SK-N-SH (cell line): ENCODE measurements around the gene AK4. TPM values are rescaled to one million over a fixed set of nuclear protein-coding genes. Genes with fewer than 3 reads are reported as not detected.

Experiments
- CTCF ChIA-PET: fragments of 300-600, 350-600 bp; formaldehyde crosslinking; extraction: SDS; loops from one replicate; lab custom pipeline; 2021; lab: Yijun Ruan, JAX
- POLR2A ChIA-PET: fragments of 350-600 bp; sonication (Branson Sonifier 250); formaldehyde crosslinking; extraction: SDS; loops from one replicate; lab custom pipeline; 2020; ENCODE audit warnings: antibody characterized with exemption, inconsistent platforms; lab: Yijun Ruan, JAX
- DNase-seq: peaks from one replicate; pipeline ENCODE4 v3.0.0; 2012
- H2AFZ ChIP-seq: fragments of 200-600 bp; sonication (generic); 2 replicates; pipeline ENCODE4 v1.8.1; 2016; ENCODE audit warnings: antibody characterized with exemption, mild to moderate bottlenecking, low read depth
- H3F3A ChIP-seq: fragments of 200-600 bp; sonication (generic); replicated peaks from 2 replicates; pipeline ENCODE3; 2016; ENCODE audit warnings: antibody characterized with exemption, mild to moderate bottlenecking; ENCODE audit not compliant: insufficient read depth
- H3K27ac ChIP-seq, 2 experiments: fragments of 200-500 bp in 1 of 2; fragments of 200-600 bp in 1 of 2; sonication (Bioruptor generic) in 1 of 2; sonication (generic), shearing (Covaris generic) in 1 of 2; 2 replicates each; pipeline versions ENCODE4 v1.5.1 to v1.6.1; 2014 to 2016; ENCODE audit warnings: low read depth in 2 of 2, inconsistent platforms in 1 of 2, low read length in 1 of 2, mild to moderate bottlenecking in 1 of 2, mixed read lengths in 1 of 2
- H3K27me3 ChIP-seq: fragments of 200-600 bp; sonication (generic), shearing (Covaris generic); 2 replicates; pipeline ENCODE4 v1.6.1; 2016; ENCODE audit warnings: mixed run types; ENCODE audit not compliant: insufficient read depth
- H3K36me3 ChIP-seq, 2 experiments: fragments of 200-500 bp in 1 of 2; fragments of 200-600 bp in 1 of 2; sonication (Bioruptor generic) in 1 of 2; sonication (generic) in 1 of 2; replicated peaks in 1 of 2; 2 replicates each; pipeline versions ENCODE3 to v1.5.1; 2014 to 2016; ENCODE audit warnings: low read length in 1 of 2, mild to moderate bottlenecking in 1 of 2; ENCODE audit not compliant: insufficient read depth in 2 of 2, control insufficient read depth in 1 of 2
- H3K4me1 ChIP-seq, 2 experiments: fragments of 200-500 bp in 1 of 2; fragments of 200-600 bp in 1 of 2; sonication (Bioruptor generic) in 1 of 2; sonication (generic), shearing (Covaris generic) in 1 of 2; 2 replicates each; pipeline versions ENCODE4 v1.5.1 to v1.6.1; 2014 to 2016; ENCODE audit warnings: low read depth in 1 of 2, low read length in 1 of 2, mixed run types in 1 of 2; ENCODE audit not compliant: insufficient read depth in 2 of 2, control insufficient read depth in 1 of 2
- H3K4me2 ChIP-seq: fragments of 200-600 bp; sonication (generic), shearing (Covaris generic); 2 replicates; pipeline ENCODE4 v1.6.1; 2017; ENCODE audit warnings: mixed run types
- H3K4me3 ChIP-seq, 2 experiments: fragments of 200-500 bp in 1 of 2; fragments of 200-600 bp in 1 of 2; sonication (Bioruptor generic) in 1 of 2; sonication (generic), shearing (Covaris generic) in 1 of 2; 2 replicates each; pipeline versions ENCODE4 v1.5.1 to v1.8.1; 2014 to 2016; ENCODE audit warnings: low read depth in 2 of 2, inconsistent platforms in 1 of 2, low read length in 1 of 2, mild to moderate bottlenecking in 1 of 2, mixed read lengths in 1 of 2, moderate library complexity in 1 of 2
- H3K79me2 ChIP-seq: fragments of 200-600 bp; sonication (generic); 2 replicates; pipeline ENCODE4 v1.8.1; 2017; ENCODE audit warnings: mild to moderate bottlenecking; ENCODE audit not compliant: insufficient read depth
- H3K9ac ChIP-seq: fragments of 200-600 bp; sonication (generic); 2 replicates; pipeline ENCODE4 v1.6.1; 2017; ENCODE audit warnings: mixed run types
- H3K9me2 ChIP-seq: fragments of 200-600 bp; sonication (generic); 2 replicates; pipeline ENCODE4 v1.6.1; 2017; ENCODE audit warnings: mixed run types
- H3K9me3 ChIP-seq: fragments of 200-600 bp; sonication (generic); 2 replicates; pipeline ENCODE4 v1.6.1; 2017; ENCODE audit warnings: mixed run types, mild to moderate bottlenecking, moderate library complexity
- H4K20me1 ChIP-seq: fragments of 200-600 bp; sonication (generic); 2 replicates; pipeline ENCODE4 v1.6.1; 2017; ENCODE audit warnings: mild to moderate bottlenecking, mixed run types; ENCODE audit not compliant: insufficient read depth
- CHD2 ChIP-seq: fragments of 150-350 bp; IDR thresholded peaks from 2 replicates; pipeline ENCODE4 v1.6.1; 2018; ENCODE audit warnings: low read length; ENCODE audit not compliant: partially characterized antibody
- CTCF ChIP-seq: fragments of 200-600 bp; sonication (generic); IDR thresholded peaks from 2 replicates; pipeline ENCODE4 v1.6.1; 2017; ENCODE audit warnings: antibody characterized with exemption, mild to moderate bottlenecking, moderate library complexity
- FOXM1 ChIP-seq: IDR thresholded peaks from 2 replicates; pipeline ENCODE4 v1.4.0; 2012; ENCODE audit warnings: low read depth, mild to moderate bottlenecking
- GABPA ChIP-seq: IDR thresholded peaks from 2 replicates; pipeline ENCODE4 v1.4.0; 2012; ENCODE audit warnings: low read depth, mild to moderate bottlenecking
- GATA2 ChIP-seq: sonication (generic); formaldehyde crosslinking; IDR thresholded peaks from 2 replicates; pipeline ENCODE4 v1.5.0; 2020; ENCODE audit warnings: mild to moderate bottlenecking, missing genetic modification reagents
- IRF3 ChIP-seq: fragments of 150-350 bp; IDR thresholded peaks from 2 replicates; pipeline ENCODE4 v1.6.1; 2016; ENCODE audit warnings: mild to moderate bottlenecking, low read depth, low read length
- NRF1 ChIP-seq: IDR thresholded peaks from 2 replicates; pipeline ENCODE4 v1.6.1; 2012; ENCODE audit warnings: low read depth, mild to moderate bottlenecking, low read length
- PBX3 ChIP-seq: IDR thresholded peaks from 2 replicates; pipeline ENCODE4; 2012
- RAD21 ChIP-seq: IDR thresholded peaks from 2 replicates; pipeline ENCODE4 v1.6.1; 2012; ENCODE audit warnings: mild to moderate bottlenecking, low read length
- RCOR1 ChIP-seq: fragments of 150-350 bp; IDR thresholded peaks from 2 replicates; pipeline ENCODE4 v1.6.1; 2017; ENCODE audit warnings: antibody characterized with exemption, low read length
- REST ChIP-seq: IDR thresholded peaks from 2 replicates; pipeline ENCODE4 v1.6.1; 2012; ENCODE audit warnings: mild to moderate bottlenecking, low read depth, low read length, moderate library complexity
- SMC3 ChIP-seq: IDR thresholded peaks from 2 replicates; pipeline ENCODE4 v1.6.1; 2012; ENCODE audit warnings: low read depth, low read length, improper control_type of control experiment
- TAF1 ChIP-seq: IDR thresholded peaks from 2 replicates; pipeline ENCODE4 v1.6.1; 2012; ENCODE audit warnings: low read depth, mild to moderate bottlenecking, low read length, moderate library complexity, borderline replicate concordance
- TCF12 ChIP-seq: IDR thresholded peaks from 2 replicates; pipeline ENCODE4 v1.4.0; 2012
- USF1 ChIP-seq: IDR thresholded peaks from 2 replicates; pipeline ENCODE4 v1.4.0; 2012; ENCODE audit warnings: low read depth, borderline replicate concordance
- YY1 ChIP-seq: IDR thresholded peaks from 2 replicates; pipeline ENCODE4 v1.4.0; 2012; ENCODE audit warnings: low read depth, mild to moderate bottlenecking
- WGBS: methylation state at CpG from one replicate; pipeline ENCODE4 v1.1.6; 2017; ENCODE audit warnings: low lambda C conversion rate; 5-methylcytosine and 5-hydroxymethylcytosine counted together
- polyA plus RNA-seq, 3 experiments: library from polyadenylated mRNA; depleted of rRNA; stranded (reverse); fragments of >200 nt; gene quantifications; 2 replicates each; pipeline ENCODE4 v1.2.3, GENCODE V29; 2012

AK4 gene
- polyA plus RNA-seq, 1 of the 3 experiments (the other 2 are of a cell fraction): 6.4 TPM

GRCh38 chr1:65165269-65165993 is 17.4 kb downstream of the AK4 start (continued):
- TF ChIP-seq SMC3 (no peak), TCF12 (no peak), USF1 (no peak), CHD2 (no peak), REST (no peak)
- TF ChIP-seq, all 33 proteins: peak for 0

GRCh38 chr1:65166572-65167305 is 18.7 kb downstream of the AK4 start:
- no peaks in the 10 kb centered on the region for H3K9me2 ChIP-seq
- WGBS: 92% methylated on average over 7 of the region's 7 CpGs
- no peaks in the 10 kb centered on the region; a peak in 1 of 4 replicates for H3K4me1 ChIP-seq
- no peak overlapping the region for H2AFZ ChIP-seq
- CTCF ChIA-PET: interaction anchor here (1.1 kb wide), 1 partner anchor 19 kb away, joined by 3 read pairs; no protein-coding TSS in a partner anchor
- no peak overlapping the region for H3K4me2 ChIP-seq
- H3F3A ChIP-seq: no peaks in the 10 kb centered on the region
- no peak overlapping the region for H3K4me3 ChIP-seq
- POLR2A ChIA-PET: interaction anchor here (0.5 kb wide), 1 partner anchor 58 kb away, joined by 4 read pairs; no protein-coding TSS in a partner anchor
- H3K9ac ChIP-seq: no peak overlapping the region
- H3K79me2 ChIP-seq: no peaks in the 10 kb centered on the region
- no peak overlapping the region for H3K27ac ChIP-seq
- H3K27me3 ChIP-seq: no peaks in the 10 kb centered on the region
- no peaks in the 10 kb centered on the region for H3K36me3 ChIP-seq
- no peaks in the 10 kb centered on the region for H4K20me1 ChIP-seq
- H3K9me3 ChIP-seq: no peaks in the 10 kb centered on the region
- DNase-seq: no peak
- no peak for TF ChIP-seq GATA2 (CRISPR knock-in tag)
- TF ChIP-seq REST: no peak
- no peak for TF ChIP-seq PBX3
- TF ChIP-seq GABPA: no peak
- no peak for TF ChIP-seq YY1
- TF ChIP-seq FOXM1: no peak
- TF ChIP-seq TAF1: no peak
- TF ChIP-seq TCF12: no peak
- no peak for TF ChIP-seq IRF3
- no peak for TF ChIP-seq CTCF
- TF ChIP-seq SMC3: no peak
- TF ChIP-seq RAD21: no peak
- TF ChIP-seq RCOR1: no peak
- no peak for TF ChIP-seq NRF1
